HEK293 (cell line): Measurements from ENCODE around the gene PIP4K2A.

Experiments
- BCL11A ChIP-seq: fragments of 450-650 bp; formaldehyde crosslinking; IDR thresholded peaks from 2 replicates; pipeline ENCODE4 v1.5.1; 2016; ENCODE audit warnings: low read depth, missing biosample characterization, missing genetic modification characterization
- REST ChIP-seq: fragments of 450-650 bp; formaldehyde crosslinking; IDR thresholded peaks from 2 replicates; pipeline ENCODE4 v1.5.1; 2016; ENCODE audit warnings: missing biosample characterization, missing genetic modification characterization
- SALL2 ChIP-seq: fragments of 450-650 bp; formaldehyde crosslinking; IDR thresholded peaks from 2 replicates; pipeline ENCODE4 v1.5.0; 2017; ENCODE audit warnings: missing biosample characterization, mild to moderate bottlenecking, missing genetic modification characterization, borderline replicate concordance
- SP7 ChIP-seq: fragments of 450-650 bp; formaldehyde crosslinking; IDR thresholded peaks from 2 replicates; pipeline ENCODE4 v1.5.1; 2016; ENCODE audit warnings: missing biosample characterization, missing genetic modification characterization
- ZNF10 ChIP-seq: fragments of 450-650 bp; formaldehyde crosslinking; IDR thresholded peaks from 2 replicates; pipeline ENCODE4 v1.5.1; 2017; ENCODE audit warnings: missing biosample characterization, missing genetic modification characterization
- ZNF335 ChIP-seq: fragments of 450-650 bp; formaldehyde crosslinking; conservative IDR thresholded peaks from 2 replicates; pipeline ENCODE4 v1.5.1; 2016; ENCODE audit warnings: missing biosample characterization, missing genetic modification characterization
- ZNF792 ChIP-seq: fragments of 450-650 bp; formaldehyde crosslinking; IDR thresholded peaks from 2 replicates; pipeline ENCODE4 v1.5.1; 2016; ENCODE audit warnings: missing biosample characterization, missing genetic modification characterization

- TF ChIP-seq ZNF792 (tag by site-specific recombination) (no peak), SALL2 (no peak), SP7 (tag by site-specific recombination) (0 out of 2 replicates have a peak, but pooled peaks have one; percentile 32), ZNF335 (peak; percentile 66), BCL11A (tag by site-specific recombination) (no peak), ZNF10 (tag by site-specific recombination) (no peak), REST (no peak)
Measured at GRCh38 chr10:22712956-22713852, 1.2 kb downstream of the PIP4K2A start.
